G401 (cell line): ENCODE results near the gene POMT1. TPM values are rescaled to one million over a fixed set of nuclear protein-coding genes. Genes with fewer than 3 reads are reported as not detected.

Source experiments
- total RNA-seq: library from RNA; depleted of rRNA; stranded (reverse); fragments of >200 nt; shearing (Covaris generic); gene quantifications from 2 replicates; pipeline ENCODE4 v1.2.3, GENCODE V29; 2014; rRNA removed

POMT1 gene
- total RNA-seq, 1 experiment from 2014 or later, result 36.5 TPM

Other genes starting within 250 kb of the POMT1 start
- 4.4 and 7.4 TPM in 2 replicates for gene FAM78A, start 226.4 kb upstream of the POMT1 start, total RNA-seq
- 6.4 and 8.2 TPM in 2 replicates for gene PLPP7, start 213.2 kb upstream of the POMT1 start, total RNA-seq
- 48.4 and 51.2 TPM in 2 replicates for gene PRRC2B, start 108.8 kb upstream of the POMT1 start, total RNA-seq
- gene UCK1, start 28.3 kb downstream of the POMT1 start, total RNA-seq, result 43.4 and 45.8 TPM in 2 replicates
- not detected in 2 replicates for gene PRRT1B, start 42.6 kb downstream of the POMT1 start, total RNA-seq
- 31.0 and 40.8 TPM in 2 replicates for gene RAPGEF1, start 237.2 kb downstream of the POMT1 start, total RNA-seq